Measurements from ENCODE around the gene NPBWR2.

NPBWR2 gene

GRCh38 chr20:64063389-64064144 lies 43.8 kb downstream of the NPBWR2 start (continued):
- TF ChIP-seq ZNF138 (tag by site-specific recombination; IDR thresholded peaks at IDR 0.05; ENCODE audit: borderline replicate concordance) (0 out of 2 replicates have a peak, but pooled peaks have one; percentile 7), ZNF580 (tag by site-specific recombination; IDR thresholded peaks at IDR 0.05) (no peak), RBAK (tag by site-specific recombination; IDR thresholded peaks at IDR 0.05) (no peak), ZSCAN5A (tag by site-specific recombination; IDR thresholded peaks at IDR 0.05) (no peak), ZNF280D (tag by site-specific recombination; IDR thresholded peaks at IDR 0.05) (no peak), PRDM6 (tag by site-specific recombination; IDR thresholded peaks at IDR 0.05) (no peak), ZNF24 (tag by site-specific recombination; IDR thresholded peaks at IDR 0.05) (peak; percentile 34; the same call in 1 of the 2 replicates), ZNF433 (tag by site-specific recombination; IDR thresholded peaks at IDR 0.05; ENCODE audit: low read depth) (no peak), AEBP2 (tag by site-specific recombination; IDR thresholded peaks at IDR 0.05; ENCODE audit: borderline replicate concordance) (no peak), IKZF3 (tag by site-specific recombination; IDR thresholded peaks at IDR 0.05) (no peak), PBX3 (CRISPR knock-in tag; IDR thresholded peaks at IDR 0.05) (no peak), ZNF19 (tag by site-specific recombination; IDR thresholded peaks at IDR 0.05; ENCODE audit: low read depth) (no peak), ZNF555 (tag by site-specific recombination; conservative IDR thresholded peaks at IDR 0.05) (no peak), TRIM28 (IDR thresholded peaks at IDR 0.05; ENCODE audit: borderline replicate concordance, low read length) (no peak), ZBTB1 (tag by site-specific recombination; IDR thresholded peaks at IDR 0.05) (no peak), ZBTB20 (tag by site-specific recombination; IDR thresholded peaks at IDR 0.05) (peak; percentile 89), ZNF157 (tag by site-specific recombination; IDR thresholded peaks at IDR 0.05) (no peak), YY2 (tag by site-specific recombination; IDR thresholded peaks at IDR 0.05) (no peak), ZSCAN23 (tag by site-specific recombination; IDR thresholded peaks at IDR 0.05) (no peak), ZFP41 (tag by site-specific recombination; IDR thresholded peaks at IDR 0.05; ENCODE audit: borderline replicate concordance) (no peak), GLI2 (tag by site-specific recombination; IDR thresholded peaks at IDR 0.05; ENCODE audit: borderline replicate concordance, low read depth) (no peak), ZNF266 (tag by site-specific recombination; IDR thresholded peaks at IDR 0.05; ENCODE audit: low read depth) (no peak), FEZF1 (tag by site-specific recombination; IDR thresholded peaks at IDR 0.05) (no peak), ZNF112 (tag by site-specific recombination; IDR thresholded peaks at IDR 0.05) (no peak), GLIS1 (tag by site-specific recombination; IDR thresholded peaks at IDR 0.05) (peak; percentile 64; the same call in 1 of the 2 replicates), ZNF394 (tag by site-specific recombination; IDR thresholded peaks at IDR 0.05; ENCODE audit: borderline replicate concordance) (no peak), ZNF184 (tag by site-specific recombination; IDR thresholded peaks at IDR 0.05) (no peak), ZNF211 (tag by site-specific recombination; IDR thresholded peaks at IDR 0.05; ENCODE audit: low read depth) (no peak), ZNF626 (tag by site-specific recombination; IDR thresholded peaks at IDR 0.05) (no peak), ZNF645 (tag by site-specific recombination; IDR thresholded peaks at IDR 0.05) (0 out of 2 replicates have a peak, but pooled peaks have one; percentile 29)
